GM13976 (cell line): Measurements from ENCODE around the gene GGA3.
A peak's percentile ranks its signal among the peaks of the same experiment; 100 is the strongest.

ENCODE experiments used
- DNase-seq: peaks from one replicate; pipeline ENCODE4 v3.0.0; 2012; ENCODE audit warnings: low spot score
- in situ Hi-C: fragments of 300-500 bp; cut with MboI; formaldehyde crosslinking; loops from one replicate; pipeline ENCODE4 v1.12.0; 2022; ENCODE audit warnings: low sequenced_read_pairs, mixed read lengths, inconsistent platforms; ENCODE audit not compliant: unreplicated experiment
- TF ChIP-seq, protein P1 (sequence below): IDR thresholded peaks from 2 replicates; pipeline ENCODE4 v1.5.1; 2012; ENCODE audit warnings: borderline replicate concordance, mild to moderate bottlenecking; ENCODE audit not compliant: insufficient read depth; ENCODE audit errors: extremely low read depth, missing control alignments, control extremely low read depth

GGA3 gene

DNA sequence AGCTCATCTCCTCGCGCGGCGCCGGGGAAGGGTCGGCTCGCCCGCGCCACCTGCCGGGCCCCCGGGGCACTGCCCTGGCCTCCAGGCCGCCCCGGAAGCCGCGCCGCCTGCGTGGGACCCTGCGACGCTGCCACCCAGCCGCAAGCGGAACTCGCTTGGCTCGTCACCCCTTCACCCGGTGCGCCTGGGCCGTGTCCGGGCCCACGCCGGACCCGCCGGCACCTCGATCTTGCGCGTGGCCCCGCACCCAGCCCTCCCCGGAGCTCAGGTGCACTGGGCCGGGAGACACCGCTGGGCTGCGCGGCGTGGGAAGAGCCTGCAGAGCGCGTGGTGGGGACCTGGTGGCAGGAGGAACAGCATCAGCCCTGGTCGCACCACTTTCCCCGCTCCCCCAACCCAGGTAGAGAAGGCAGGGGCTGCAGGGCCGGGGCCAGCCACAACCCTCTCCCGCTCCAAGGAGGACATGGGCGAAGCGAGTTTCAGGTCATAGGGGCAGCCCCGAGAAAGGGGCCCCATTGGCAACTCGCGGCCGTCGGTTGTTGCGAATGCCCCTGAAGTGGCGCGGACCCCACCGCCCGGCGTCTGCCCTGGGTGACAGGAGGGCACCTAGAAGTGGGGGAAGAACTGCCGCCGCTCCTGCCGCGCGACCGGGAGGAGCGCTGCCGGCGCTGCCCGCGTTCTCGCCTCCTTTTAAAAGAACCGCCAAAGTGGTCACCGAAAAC, 10.0 kb upstream of the GGA3 start:
- in situ Hi-C loops = loop anchor here (5.0 kb wide), 1 partner anchor 141 kb away; no protein-coding TSS in a partner anchor
- TF ChIP-seq, protein P1, sequence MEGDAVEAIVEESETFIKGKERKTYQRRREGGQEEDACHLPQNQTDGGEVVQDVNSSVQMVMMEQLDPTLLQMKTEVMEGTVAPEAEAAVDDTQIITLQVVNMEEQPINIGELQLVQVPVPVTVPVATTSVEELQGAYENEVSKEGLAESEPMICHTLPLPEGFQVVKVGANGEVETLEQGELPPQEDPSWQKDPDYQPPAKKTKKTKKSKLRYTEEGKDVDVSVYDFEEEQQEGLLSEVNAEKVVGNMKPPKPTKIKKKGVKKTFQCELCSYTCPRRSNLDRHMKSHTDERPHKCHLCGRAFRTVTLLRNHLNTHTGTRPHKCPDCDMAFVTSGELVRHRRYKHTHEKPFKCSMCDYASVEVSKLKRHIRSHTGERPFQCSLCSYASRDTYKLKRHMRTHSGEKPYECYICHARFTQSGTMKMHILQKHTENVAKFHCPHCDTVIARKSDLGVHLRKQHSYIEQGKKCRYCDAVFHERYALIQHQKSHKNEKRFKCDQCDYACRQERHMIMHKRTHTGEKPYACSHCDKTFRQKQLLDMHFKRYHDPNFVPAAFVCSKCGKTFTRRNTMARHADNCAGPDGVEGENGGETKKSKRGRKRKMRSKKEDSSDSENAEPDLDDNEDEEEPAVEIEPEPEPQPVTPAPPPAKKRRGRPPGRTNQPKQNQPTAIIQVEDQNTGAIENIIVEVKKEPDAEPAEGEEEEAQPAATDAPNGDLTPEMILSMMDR = peak; percentile 98
- DNase-seq = peak; percentile 97

DNA sequence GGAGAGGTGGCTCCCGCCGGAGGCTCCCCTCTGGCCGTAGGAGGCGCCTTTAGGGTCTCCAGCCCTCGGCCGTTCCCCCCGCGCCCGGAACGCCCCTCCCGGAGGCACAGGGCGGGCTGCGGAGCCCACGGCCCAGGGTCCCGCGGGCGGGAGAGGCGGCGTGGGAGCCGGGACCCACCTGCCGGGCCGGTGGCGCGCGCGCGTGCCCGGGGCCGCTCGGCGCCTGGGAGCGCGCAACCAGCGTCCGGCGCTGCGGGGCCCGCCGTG, 9.5 kb upstream of the GGA3 start, which contains the start of gene MIF4GD:
Gene MIF4GD (minus strand): TSS at position 266 of the 267 bp plus-strand sequence. CDS start 1,036 bp downstream, outside the sequence.
- in situ Hi-C loops = loop anchor here (5.0 kb wide), 1 partner anchor 141 kb away; no protein-coding TSS in a partner anchor
- TF ChIP-seq, protein P1 = no peak
- DNase-seq = no peak

DNA sequence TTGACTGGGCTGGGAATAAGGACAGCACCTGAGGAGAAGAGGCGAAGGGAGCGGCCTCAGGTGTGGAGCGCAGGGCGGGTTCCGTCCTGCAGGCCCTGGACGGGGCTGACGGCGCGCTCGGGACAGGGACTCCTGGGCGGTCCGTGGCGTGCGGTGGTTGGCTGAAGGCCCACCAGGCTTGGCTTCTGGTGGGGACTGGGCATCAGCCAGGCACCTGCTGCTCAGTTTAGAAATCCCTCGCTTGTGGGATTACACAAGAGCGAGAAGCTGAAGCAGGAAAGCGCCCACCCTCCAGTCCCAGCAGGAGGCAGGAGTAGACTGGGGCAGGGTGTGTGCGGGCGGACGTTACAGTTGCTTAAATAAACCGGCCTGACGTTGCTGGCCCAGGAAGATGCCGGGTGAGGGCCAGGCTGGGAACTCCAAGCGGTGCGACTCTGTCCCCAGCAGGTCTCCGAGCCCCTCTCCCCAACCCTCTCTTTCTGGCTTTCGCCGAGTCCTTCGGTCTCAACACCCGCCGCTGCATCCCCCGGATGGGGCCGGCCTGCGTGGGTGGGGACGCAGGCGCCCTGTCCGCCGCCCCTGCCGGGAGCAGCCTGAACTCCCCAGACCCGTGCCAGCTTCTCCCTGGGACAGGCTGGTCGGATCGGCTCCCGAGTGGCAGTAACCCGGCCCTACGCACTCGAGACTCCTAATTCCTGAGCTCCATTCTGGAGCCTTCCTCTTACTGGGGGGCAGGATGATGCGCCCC, 9.0 kb upstream of the GGA3 start:
- DNase-seq = peak; percentile 85
- TF ChIP-seq, protein P1 = peak; percentile 32
- in situ Hi-C loops = loop anchor here (5.0 kb wide), 1 partner anchor 142 kb away; no protein-coding TSS in a partner anchor

DNA sequence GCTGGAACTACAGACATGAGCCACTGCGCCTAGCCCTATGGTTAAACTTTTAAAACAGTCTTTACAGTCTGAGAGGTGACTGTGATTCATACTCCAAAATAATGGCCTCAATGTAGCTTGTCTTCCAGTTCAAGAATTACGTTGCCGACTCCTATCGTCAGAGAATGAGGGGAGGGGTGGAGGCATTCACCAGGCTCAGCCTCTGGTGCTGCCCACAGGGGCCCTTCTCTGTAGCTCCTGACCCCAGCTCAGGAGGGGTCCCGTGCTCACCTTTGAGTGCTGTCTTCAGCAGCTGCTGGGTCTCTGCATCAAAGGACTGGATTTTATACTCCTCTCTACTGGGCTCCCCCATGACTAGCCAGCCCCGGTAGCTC, 8.4 kb upstream of the GGA3 start:
- in situ Hi-C loops = loop anchor here (5.0 kb wide), 1 partner anchor 142 kb away; no protein-coding TSS in a partner anchor
- TF ChIP-seq, protein P1 = no peak
- DNase-seq = no peak

DNA sequence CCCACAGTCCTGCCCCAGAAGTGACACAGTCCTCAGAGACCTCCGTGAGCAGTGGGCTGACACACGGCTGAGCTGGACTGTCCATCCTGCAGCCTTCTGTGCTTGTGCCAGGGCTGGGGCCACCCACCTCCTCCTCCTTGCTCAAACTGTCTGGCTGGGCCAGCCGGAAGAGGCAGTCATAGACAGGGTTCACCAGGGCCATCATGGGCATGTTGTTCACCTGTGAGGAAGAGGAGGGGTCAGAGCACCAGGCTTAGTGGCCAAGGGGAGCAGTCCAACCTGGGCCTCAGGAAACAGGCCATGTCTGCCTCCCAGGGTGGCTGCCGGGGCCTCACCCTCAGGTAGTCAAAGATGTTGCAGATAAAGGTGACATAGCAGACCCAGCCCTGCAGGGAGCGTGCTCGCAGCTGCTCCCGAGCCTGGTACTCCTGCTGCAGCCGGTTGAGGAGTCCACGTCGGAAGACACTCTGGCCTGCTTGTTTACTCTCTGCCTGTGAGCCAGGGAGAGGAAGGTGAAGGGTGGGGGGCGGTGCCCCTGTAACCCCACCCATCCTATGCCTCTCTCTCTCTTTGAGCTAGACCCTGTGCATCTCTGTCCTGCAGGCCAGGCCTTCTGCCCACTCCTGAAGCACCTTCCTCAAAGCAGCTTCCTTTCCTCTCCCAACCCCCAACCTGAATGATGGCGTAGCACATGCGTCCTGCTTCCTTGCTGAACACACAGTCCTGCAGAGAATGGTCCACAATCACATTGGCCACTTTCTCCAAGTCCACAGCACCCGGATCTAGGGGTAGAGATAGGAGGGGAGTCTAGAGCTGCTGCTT, 6.2 kb upstream of the GGA3 start:
- in situ Hi-C loops = no loop called here
- no peak for DNase-seq
- TF ChIP-seq, protein P1 = no peak

DNA sequence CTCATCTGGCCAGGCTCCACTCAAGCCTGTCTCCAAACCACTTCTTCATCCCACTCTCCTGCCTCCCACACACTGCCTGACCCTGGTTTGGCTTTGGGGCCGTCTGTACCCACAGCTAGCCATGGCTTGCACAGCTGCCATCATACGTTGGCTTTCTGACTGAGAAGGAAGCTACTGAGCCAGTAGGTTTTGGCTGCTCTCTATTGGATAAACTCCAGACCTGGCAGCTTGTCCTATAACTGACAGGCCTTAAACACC, 5.7 kb upstream of the GGA3 start:
- no peak for DNase-seq
- in situ Hi-C loops = no loop called here
- TF ChIP-seq, protein P1 = no peak
